ENCODE data around the gene GFPT1. TPM values are rescaled to one million over a fixed set of nuclear protein-coding genes. Genes with fewer than 3 reads are reported as not detected.

Gene GFPT1
- total and polyA plus RNA-seq, 4 donors, result 14.7 to 42.6 (median 18.1) TPM

GRCh38 chr2:69306393-69306821 lies 80.6 kb downstream of the GFPT1 start:
- Histone ChIP-seq H3K27ac (ENCODE audit: low read depth in 1 of 2, low read length in 2 of 2) (peak overlapping the region in 1 of 2 donors; percentile 41), H3K4me1 (ENCODE audit: control insufficient read depth in 4 of 4, insufficient read depth in 4 of 4, low read length in 3 of 4) (peaks cover 8 to 17% (median 12%) of the 10 kb centered on the region in 4 donors), H3K4me3 (ENCODE audit: low read depth in 1 of 3, low read length in 3 of 3) (peak overlapping the region in 1 of 3 donors; percentile 53), H3K9ac (ENCODE audit: low read depth in 1 of 2, low read length in 2 of 2) (no peak overlapping the region), H3K27me3 (ENCODE audit: control insufficient read depth in 4 of 4, insufficient read depth in 4 of 4, low read length in 3 of 4) (no peaks in the 10 kb centered on the region), H3K36me3 (ENCODE audit: control insufficient read depth in 4 of 4, insufficient read depth in 3 of 4, low read depth in 1 of 4, low read length in 3 of 4) (no peaks in the 10 kb centered on the region), H3K9me3 (ENCODE audit: control insufficient read depth in 4 of 4, low read length in 3 of 4) (peaks cover 0 to 6% (median 0%) of the 10 kb centered on the region in 4 donors)
- DNase-seq (ENCODE audit: low spot score), result no peak
- 2% methylated on average over 31 of the region's 31 CpGs for WGBS
- TF ChIP-seq FOXA2 (IDR thresholded peaks at IDR 0.05) (no peak), RAD21 (IDR thresholded peaks at IDR 0.05) (no peak), SP1 (IDR thresholded peaks at IDR 0.05) (no peak), RXRA (IDR thresholded peaks at IDR 0.05) (no peak), YY1 (IDR thresholded peaks at IDR 0.05) (no peak), EGR1 (IDR thresholded peaks at IDR 0.05; ENCODE audit: low read depth in 2 of 2) (no peak)

GRCh38 chr2:69305712-69306392 lies 81.2 kb downstream of the GFPT1 start:
- Histone ChIP-seq H3K27ac (ENCODE audit: low read depth in 1 of 2, low read length in 2 of 2) (no peak overlapping the region), H3K36me3 (ENCODE audit: control insufficient read depth in 4 of 4, insufficient read depth in 3 of 4, low read depth in 1 of 4, low read length in 3 of 4) (no peaks in the 10 kb centered on the region), H3K9me3 (ENCODE audit: control insufficient read depth in 4 of 4, low read length in 3 of 4) (peaks cover 0 to 6% (median 0%) of the 10 kb centered on the region in 4 donors), H3K27me3 (ENCODE audit: control insufficient read depth in 4 of 4, insufficient read depth in 4 of 4, low read length in 3 of 4) (no peaks in the 10 kb centered on the region), H3K4me1 (ENCODE audit: control insufficient read depth in 4 of 4, insufficient read depth in 4 of 4, low read length in 3 of 4) (peaks cover 8 to 17% (median 12%) of the 10 kb centered on the region in 4 donors), H3K4me3 (ENCODE audit: low read depth in 1 of 3, low read length in 3 of 3) (peak overlapping the region in 1 of 3 donors; percentile 53), H3K9ac (ENCODE audit: low read depth in 1 of 2, low read length in 2 of 2) (no peak overlapping the region)
- peak in 1 of 2 donors; percentile 19 for TF ChIP-seq RAD21 (IDR thresholded peaks at IDR 0.05)
- no peak for TF ChIP-seq CTCF (IDR thresholded peaks at IDR 0.05; ENCODE audit: low read depth, low read length, missing input control)
- WGBS, result 42% methylated on average over 17 of the region's 17 CpGs
- no peak for DNase-seq (ENCODE audit: low spot score)

DNA sequence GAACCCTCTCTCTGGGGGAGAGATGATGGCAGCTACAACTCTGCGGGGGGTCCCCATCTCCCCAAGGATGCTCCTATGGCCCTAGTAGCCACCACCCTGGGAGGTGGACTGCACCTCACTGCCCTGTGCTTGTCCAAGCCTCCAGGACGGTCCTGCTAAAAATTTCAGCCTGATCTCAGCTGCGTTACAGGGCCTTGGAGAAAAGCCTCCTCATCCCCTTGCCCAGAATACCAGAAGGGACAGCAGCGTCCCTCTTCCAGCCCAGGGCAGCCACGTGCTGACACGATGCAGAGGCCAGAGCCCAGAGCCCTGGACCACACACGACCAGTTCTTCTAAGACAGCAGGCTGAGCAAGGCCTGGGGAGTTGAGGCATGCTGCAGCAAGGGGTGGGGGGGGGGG lies 81.9 kb downstream of the GFPT1 start:
- TF ChIP-seq RXRA (IDR thresholded peaks at IDR 0.05) (no peak), GABPA (IDR thresholded peaks at IDR 0.05 in 1 of 2, conservative IDR thresholded peaks at IDR 0.05 in 1 of 2) (no peak)
- TF ChIP-seq, protein P1, sequence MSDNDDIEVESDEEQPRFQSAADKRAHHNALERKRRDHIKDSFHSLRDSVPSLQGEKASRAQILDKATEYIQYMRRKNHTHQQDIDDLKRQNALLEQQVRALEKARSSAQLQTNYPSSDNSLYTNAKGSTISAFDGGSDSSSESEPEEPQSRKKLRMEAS (IDR thresholded peaks at IDR 0.05), result no peak
- DNase-seq (ENCODE audit: low spot score), result no peak
- peaks cover 8 to 17% (median 12%) of the 10 kb centered on the region in 4 donors for H3K4me1 ChIP-seq (ENCODE audit: control insufficient read depth in 4 of 4, insufficient read depth in 4 of 4, low read length in 3 of 4)
- peaks cover 0 to 6% (median 0%) of the 10 kb centered on the region in 4 donors for H3K9me3 ChIP-seq (ENCODE audit: control insufficient read depth in 4 of 4, low read length in 3 of 4)
- H3K9ac ChIP-seq (ENCODE audit: low read depth in 1 of 2, low read length in 2 of 2), result no peak overlapping the region
- H3K27me3 ChIP-seq (ENCODE audit: control insufficient read depth in 4 of 4, insufficient read depth in 4 of 4, low read length in 3 of 4), result no peaks in the 10 kb centered on the region
- no peak overlapping the region for H3K4me3 ChIP-seq (ENCODE audit: low read depth in 1 of 3, low read length in 3 of 3)
- no peak overlapping the region for H3K27ac ChIP-seq (ENCODE audit: low read depth in 1 of 2, low read length in 2 of 2)
- 72% methylated on average over 7 of the region's 7 CpGs for WGBS
- H3K36me3 ChIP-seq (ENCODE audit: control insufficient read depth in 4 of 4, insufficient read depth in 3 of 4, low read depth in 1 of 4, low read length in 3 of 4), result no peaks in the 10 kb centered on the region

- no peaks in the 10 kb centered on the region for H3K36me3 ChIP-seq (ENCODE audit: control insufficient read depth in 4 of 4, insufficient read depth in 3 of 4, low read depth in 1 of 4, low read length in 3 of 4)
- no peak overlapping the region for H3K4me3 ChIP-seq (ENCODE audit: low read depth in 1 of 3, low read length in 3 of 3)
- no peak for DNase-seq (ENCODE audit: low spot score)
- H3K27me3 ChIP-seq (ENCODE audit: control insufficient read depth in 4 of 4, insufficient read depth in 4 of 4, low read length in 3 of 4), result no peaks in the 10 kb centered on the region
- H3K27ac ChIP-seq (ENCODE audit: low read depth in 1 of 2, low read length in 2 of 2), result no peak overlapping the region
- H3K9me3 ChIP-seq (ENCODE audit: control insufficient read depth in 4 of 4, low read length in 3 of 4), result peaks cover 0 to 6% (median 0%) of the 10 kb centered on the region in 4 donors
- peaks cover 8 to 17% (median 12%) of the 10 kb centered on the region in 4 donors for H3K4me1 ChIP-seq (ENCODE audit: control insufficient read depth in 4 of 4, insufficient read depth in 4 of 4, low read length in 3 of 4)
- 70% methylated on average over 13 of the region's 13 CpGs for WGBS
- H3K9ac ChIP-seq (ENCODE audit: low read depth in 1 of 2, low read length in 2 of 2), result no peak overlapping the region
- TF ChIP-seq YY1 (IDR thresholded peaks at IDR 0.05) (no peak), RAD21 (IDR thresholded peaks at IDR 0.05) (no peak), RXRA (IDR thresholded peaks at IDR 0.05) (no peak), JUND (IDR thresholded peaks at IDR 0.05) (no peak), GABPA (IDR thresholded peaks at IDR 0.05 in 1 of 2, conservative IDR thresholded peaks at IDR 0.05 in 1 of 2) (no peak), NR2F2 (IDR thresholded peaks at IDR 0.05) (no peak), ZBTB33 (IDR thresholded peaks at IDR 0.05) (no peak), FOXA2 (IDR thresholded peaks at IDR 0.05) (no peak), SP1 (IDR thresholded peaks at IDR 0.05) (no peak), TAF1 (conservative IDR thresholded peaks at IDR 0.05) (no peak), HNF4G (IDR thresholded peaks at IDR 0.05) (no peak), CTCF (IDR thresholded peaks at IDR 0.05; ENCODE audit: low read depth, low read length, missing input control) (no peak)
- TF ChIP-seq, protein P1 (IDR thresholded peaks at IDR 0.05), result no peak
Observed at GRCh38 chr2:69304656-69305055, 82.4 kb downstream of the GFPT1 start.

Data from liver (tissue), 9 donors.